ENCODE measurements around the gene PITRM1. TPM values are rescaled to one million over a fixed set of nuclear protein-coding genes. Genes with fewer than 3 reads are reported as not detected.
A peak's percentile ranks its signal among the peaks of the same experiment; 100 is the strongest.

Gene PITRM1
- total and polyA plus RNA-seq, 8 donors, result 68.1 to 85.6 (median 71.8) TPM

DNA sequence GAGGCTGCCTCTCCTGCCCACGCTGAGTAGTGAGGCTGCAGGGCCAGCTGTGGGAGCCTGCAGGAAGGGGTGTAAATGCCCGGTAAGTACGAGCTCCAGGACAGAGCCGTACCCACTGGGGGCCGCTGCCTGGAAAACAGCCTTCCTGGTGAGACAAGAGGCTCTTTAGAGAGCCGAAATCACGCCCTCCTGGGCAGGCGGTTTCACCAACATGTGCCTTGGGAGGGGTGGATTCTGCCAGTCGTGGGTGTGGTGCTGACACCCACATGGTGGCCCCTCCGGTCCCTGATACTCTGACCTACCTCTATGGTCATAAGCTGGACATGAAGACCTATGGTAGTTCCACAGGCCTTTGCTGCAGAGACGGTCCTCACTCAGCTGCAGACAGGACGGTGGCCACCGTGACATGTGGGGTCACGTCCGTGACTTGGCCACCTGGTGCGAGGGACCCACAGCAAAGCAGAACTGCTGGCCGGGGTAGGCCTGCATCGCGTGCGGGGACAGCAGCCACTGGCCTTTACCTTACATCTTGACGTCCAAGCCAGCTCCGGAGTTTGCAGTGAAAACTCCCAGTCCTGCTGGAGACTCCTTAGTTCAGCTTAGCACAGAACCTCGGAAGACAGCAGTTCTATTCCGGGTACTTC lies 46.9 kb downstream of the PITRM1 start:
- Histone ChIP-seq H3K27me3 (no peaks in the 10 kb centered on the region), H3K4me3 (no peak overlapping the region), H3K9me3 (peaks cover 0 to 10% of the 10 kb centered on the region in 2 donors), H3K36me3 (peaks cover 0 to 70% of the 10 kb centered on the region in 2 donors), H3K27ac (no peak overlapping the region), H3K4me1 (no peaks in the 10 kb centered on the region)
- DNase-seq, result peak in 1 of 4 donors; percentile 68
- intact Hi-C loops (cut with DNase I), result no loop called here
- TF ChIP-seq, protein P1, sequence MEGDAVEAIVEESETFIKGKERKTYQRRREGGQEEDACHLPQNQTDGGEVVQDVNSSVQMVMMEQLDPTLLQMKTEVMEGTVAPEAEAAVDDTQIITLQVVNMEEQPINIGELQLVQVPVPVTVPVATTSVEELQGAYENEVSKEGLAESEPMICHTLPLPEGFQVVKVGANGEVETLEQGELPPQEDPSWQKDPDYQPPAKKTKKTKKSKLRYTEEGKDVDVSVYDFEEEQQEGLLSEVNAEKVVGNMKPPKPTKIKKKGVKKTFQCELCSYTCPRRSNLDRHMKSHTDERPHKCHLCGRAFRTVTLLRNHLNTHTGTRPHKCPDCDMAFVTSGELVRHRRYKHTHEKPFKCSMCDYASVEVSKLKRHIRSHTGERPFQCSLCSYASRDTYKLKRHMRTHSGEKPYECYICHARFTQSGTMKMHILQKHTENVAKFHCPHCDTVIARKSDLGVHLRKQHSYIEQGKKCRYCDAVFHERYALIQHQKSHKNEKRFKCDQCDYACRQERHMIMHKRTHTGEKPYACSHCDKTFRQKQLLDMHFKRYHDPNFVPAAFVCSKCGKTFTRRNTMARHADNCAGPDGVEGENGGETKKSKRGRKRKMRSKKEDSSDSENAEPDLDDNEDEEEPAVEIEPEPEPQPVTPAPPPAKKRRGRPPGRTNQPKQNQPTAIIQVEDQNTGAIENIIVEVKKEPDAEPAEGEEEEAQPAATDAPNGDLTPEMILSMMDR (IDR thresholded peaks at IDR 0.05), result no peak
- ATAC-seq, result no peak

DNA sequence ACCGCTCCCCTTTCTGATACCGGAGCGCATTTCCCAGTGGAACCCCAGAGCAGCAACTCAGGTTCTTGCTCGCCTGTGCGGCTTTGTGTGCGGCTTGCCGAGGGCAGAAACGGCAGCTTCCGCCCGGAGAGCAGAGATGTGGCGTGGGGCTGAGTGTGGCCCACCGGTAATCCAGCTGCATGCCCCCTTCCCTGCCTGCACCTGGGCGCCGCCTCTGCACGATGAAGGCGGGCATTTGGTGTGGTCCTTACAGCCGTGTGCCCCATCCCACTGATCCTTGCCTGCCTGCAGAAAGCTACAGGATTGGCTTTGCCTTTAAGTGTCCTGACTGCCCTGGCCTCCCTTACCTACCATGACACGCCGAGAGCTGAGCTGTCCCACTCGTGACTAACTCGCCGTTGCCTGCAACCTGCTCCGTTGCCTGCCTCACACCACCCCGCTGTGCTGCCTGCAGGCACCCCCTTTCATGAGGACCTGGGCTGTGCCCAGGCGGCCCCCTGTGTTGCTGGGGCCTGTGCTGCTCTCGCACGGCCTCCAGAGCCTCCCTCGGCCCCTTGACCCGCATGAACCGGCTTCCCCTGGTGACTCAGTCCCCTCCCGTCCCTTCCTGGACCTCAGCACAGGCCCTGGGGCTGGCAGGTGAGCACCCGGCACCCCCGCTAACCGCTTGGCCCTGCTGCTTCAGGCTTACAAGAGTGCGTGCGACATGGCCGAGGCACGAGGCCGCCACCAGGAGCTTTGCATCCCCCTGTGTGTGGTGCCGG lies 48.0 kb downstream of the PITRM1 start:
- TF ChIP-seq, protein P1 (IDR thresholded peaks at IDR 0.05), result no peak

DNA sequence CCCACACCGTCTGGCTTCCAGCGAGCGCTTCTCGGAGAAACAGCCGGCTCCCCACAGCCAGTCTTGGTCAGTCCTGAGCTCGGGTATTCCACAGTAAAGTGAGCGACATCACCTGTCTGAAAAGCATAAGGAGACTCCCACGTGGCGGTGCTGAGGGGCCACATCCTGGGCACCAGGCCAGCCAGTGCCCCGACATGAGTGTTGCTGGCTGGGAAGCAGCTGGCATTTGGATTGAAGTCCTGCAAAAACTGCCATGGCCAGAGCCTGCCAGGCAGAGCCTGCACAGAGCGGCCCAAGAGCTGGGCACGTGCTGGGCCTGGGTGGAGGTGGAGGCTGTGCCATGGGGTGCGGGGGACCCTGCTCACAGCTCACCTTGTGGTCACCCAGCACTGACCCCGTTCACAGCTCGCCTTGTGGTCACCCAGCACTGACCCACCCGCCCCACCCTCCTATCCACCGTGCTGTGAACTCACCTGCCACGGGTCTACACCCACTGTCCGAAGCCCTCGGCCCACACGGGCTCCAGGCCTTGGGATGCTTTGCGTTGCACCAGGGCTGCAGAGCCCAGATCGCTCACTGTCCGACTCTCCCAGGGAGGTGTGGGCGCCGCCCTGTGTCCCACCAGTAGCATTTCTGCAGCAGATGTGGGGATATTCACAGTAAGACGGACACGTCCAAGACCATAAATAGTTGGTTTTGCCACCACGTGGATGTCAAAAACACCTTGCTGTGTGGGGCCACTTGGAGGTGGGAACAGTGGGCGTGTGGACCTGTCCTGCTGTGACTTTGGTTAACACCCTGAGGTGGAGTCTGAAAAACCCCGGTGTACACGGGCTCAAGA lies 48.8 kb downstream of the PITRM1 start:
- no peaks in the 10 kb centered on the region for H3K27me3 ChIP-seq
- intact Hi-C loops (cut with DNase I), result no loop called here
- peak in 2 of 4 donors; percentile 27 to 68 for DNase-seq
- peak; percentile 51 for ATAC-seq
- peaks cover 0 to 69% of the 10 kb centered on the region in 2 donors for H3K36me3 ChIP-seq
- H3K4me3 ChIP-seq, result no peak overlapping the region
- H3K4me1 ChIP-seq, result no peaks in the 10 kb centered on the region
- no peak overlapping the region for H3K27ac ChIP-seq
- H3K9me3 ChIP-seq, result peaks cover 0 to 10% of the 10 kb centered on the region in 2 donors
- TF ChIP-seq, protein P1 (IDR thresholded peaks at IDR 0.05), result no peak

More for the DNA sequence above, 48.0 kb downstream of the PITRM1 start:
- intact Hi-C loops (cut with DNase I), result no loop called here
- H3K4me3 ChIP-seq, result no peak overlapping the region
- ATAC-seq (no peak), DNase-seq (peak in 1 of 4 donors; percentile 77)
- H3K27ac ChIP-seq, result no peak overlapping the region
- no peaks in the 10 kb centered on the region for H3K27me3 ChIP-seq
- peaks cover 0 to 10% of the 10 kb centered on the region in 2 donors for H3K9me3 ChIP-seq
- peaks cover 0 to 65% of the 10 kb centered on the region in 2 donors for H3K36me3 ChIP-seq
- no peaks in the 10 kb centered on the region for H3K4me1 ChIP-seq

DNA sequence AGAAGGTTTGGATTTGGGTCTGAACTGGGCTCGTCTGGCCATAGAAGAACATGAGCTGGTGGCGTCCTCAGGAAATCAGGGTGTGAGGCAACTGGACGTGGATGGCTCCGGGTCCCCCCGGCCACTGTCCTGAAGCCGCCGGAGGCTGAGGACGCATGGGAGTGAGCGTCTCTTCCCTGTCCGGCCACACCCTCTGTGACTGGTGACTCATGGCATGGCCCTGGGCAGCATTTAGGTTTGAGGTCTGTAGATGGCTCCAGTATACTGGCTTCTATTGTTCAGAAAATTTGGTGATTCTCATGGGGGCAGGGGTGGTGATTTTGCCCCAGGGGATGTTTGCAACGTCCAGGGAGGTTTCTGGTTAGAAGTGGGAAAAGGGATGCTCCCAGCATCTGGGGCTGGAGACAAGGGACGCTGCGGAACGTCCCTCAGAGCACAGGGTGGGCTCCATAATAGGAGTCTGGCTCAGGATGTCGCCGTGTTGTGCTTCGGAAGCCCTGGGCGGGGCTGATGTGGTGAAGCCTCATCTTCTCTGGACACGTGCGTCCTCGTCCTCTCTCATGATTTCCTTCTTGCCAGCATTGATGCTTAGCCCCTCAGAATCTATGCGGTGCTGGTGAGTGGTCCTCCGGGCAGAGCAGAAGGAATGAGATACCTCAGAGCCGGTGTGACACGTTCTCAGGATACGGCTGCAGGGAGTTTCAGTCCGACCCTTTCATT lies 49.9 kb downstream of the PITRM1 start:
- DNase-seq (peak in 1 of 4 donors; percentile 57), ATAC-seq (no peak)
- Histone ChIP-seq H3K4me1 (no peaks in the 10 kb centered on the region), H3K27me3 (no peaks in the 10 kb centered on the region), H3K36me3 (peaks cover 0 to 69% of the 10 kb centered on the region in 2 donors), H3K4me3 (no peak overlapping the region), H3K9me3 (peaks cover 0 to 1% of the 10 kb centered on the region in 2 donors), H3K27ac (no peak overlapping the region)
- intact Hi-C loops (cut with DNase I), result no loop called here
- TF ChIP-seq, protein P1 (IDR thresholded peaks at IDR 0.05), result no peak

All from left lung (tissue), 10 donors.